Stimulated activated CD8-positive, alpha-beta memory T cell treated with anti-CD3 and anti-CD28 coated beads, Interleukin-12 subunit alpha, Interleukin-12 subunit beta, amount 100 ng/mL, for 1 hour (primary cell): Measurements from ENCODE around the gene PUS3.

ENCODE experiments used
- DNase-seq: peaks from one replicate; pipeline ENCODE4 v3.0.0-alpha.2; 2020; ENCODE audit warnings: low read depth

PUS3 gene

GRCh38 chr11:125941619-125942611 is 38.9 kb upstream of the PUS3 start:
- peak; percentile 17 for DNase-seq

GRCh38 chr11:125941267-125941618 is 38.2 kb upstream of the PUS3 start:
- DNase-seq: no peak

GRCh38 chr11:125940145-125940544 is 37.1 kb upstream of the PUS3 start:
- no peak for DNase-seq

- DNase-seq: no peak
Observed at GRCh38 chr11:125939081-125939521, 36.1 kb upstream of the PUS3 start.

GRCh38 chr11:125938418-125938817 is 35.4 kb upstream of the PUS3 start:
- DNase-seq: no peak

GRCh38 chr11:125935618-125936199 is 32.7 kb upstream of the PUS3 start:
- DNase-seq: no peak

- DNase-seq: no peak
Observed at GRCh38 chr11:125935056-125935455, 32.0 kb upstream of the PUS3 start.

- no peak for DNase-seq
Observed at GRCh38 chr11:125934473-125934872, 31.5 kb upstream of the PUS3 start.

- DNase-seq: no peak
Observed at GRCh38 chr11:125933030-125933813, 30.2 kb upstream of the PUS3 start.

- DNase-seq: no peak
Observed at GRCh38 chr11:125932301-125932700, 29.3 kb upstream of the PUS3 start.

- DNase-seq: no peak
Observed at GRCh38 chr11:125931668-125932067, 28.7 kb upstream of the PUS3 start.

GRCh38 chr11:125931116-125931515 is 28.1 kb upstream of the PUS3 start:
- no peak for DNase-seq

GRCh38 chr11:125930076-125930450 is 27.1 kb upstream of the PUS3 start:
- no peak for DNase-seq

GRCh38 chr11:125929445-125930075 is 26.6 kb upstream of the PUS3 start:
- no peak for DNase-seq

- DNase-seq: no peak
Observed at GRCh38 chr11:125926682-125927081, 23.7 kb upstream of the PUS3 start.

- no peak for DNase-seq
Observed at GRCh38 chr11:125925804-125926203, 22.8 kb upstream of the PUS3 start.

GRCh38 chr11:125925247-125925740 is 22.3 kb upstream of the PUS3 start:
- no peak for DNase-seq

- DNase-seq: no peak
Observed at GRCh38 chr11:125924384-125925007, 21.5 kb upstream of the PUS3 start.

- DNase-seq: no peak
Observed at GRCh38 chr11:125923633-125924032, 20.6 kb upstream of the PUS3 start.

GRCh38 chr11:125923012-125923579 is 20.1 kb upstream of the PUS3 start:
- peak; percentile 25 for DNase-seq

GRCh38 chr11:125922156-125922555 is 19.1 kb upstream of the PUS3 start:
- DNase-seq: no peak
